ENCODE measurements around the gene RHOC. TPM values are rescaled to one million over a fixed set of nuclear protein-coding genes. Genes with fewer than 3 reads are reported as not detected.

The RHOC gene
- total and polyA plus RNA-seq, 2 experiments from 2014 or later: 65.4 to 76.7 TPM

DNA sequence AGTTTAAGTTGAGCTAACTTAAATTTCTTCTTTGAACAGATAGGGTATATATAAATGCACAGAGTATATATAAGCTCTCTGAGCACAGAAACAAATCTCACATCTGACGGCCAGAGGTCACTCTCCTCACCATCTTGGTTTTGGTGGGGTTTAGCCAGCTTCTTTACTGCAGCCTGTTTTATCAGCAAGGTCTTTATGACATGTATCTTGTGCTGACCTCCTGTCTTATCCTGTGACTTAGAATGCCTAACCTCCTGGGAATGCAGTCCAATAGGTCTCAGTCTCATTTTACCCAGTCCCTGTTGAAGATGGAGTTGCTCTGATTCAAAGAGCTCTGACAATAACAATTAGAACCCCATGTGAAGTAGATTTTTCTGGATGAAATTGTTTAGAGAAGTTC is 34.1 kb downstream of the RHOC start (continued):
- TF ChIP-seq, protein P1, sequence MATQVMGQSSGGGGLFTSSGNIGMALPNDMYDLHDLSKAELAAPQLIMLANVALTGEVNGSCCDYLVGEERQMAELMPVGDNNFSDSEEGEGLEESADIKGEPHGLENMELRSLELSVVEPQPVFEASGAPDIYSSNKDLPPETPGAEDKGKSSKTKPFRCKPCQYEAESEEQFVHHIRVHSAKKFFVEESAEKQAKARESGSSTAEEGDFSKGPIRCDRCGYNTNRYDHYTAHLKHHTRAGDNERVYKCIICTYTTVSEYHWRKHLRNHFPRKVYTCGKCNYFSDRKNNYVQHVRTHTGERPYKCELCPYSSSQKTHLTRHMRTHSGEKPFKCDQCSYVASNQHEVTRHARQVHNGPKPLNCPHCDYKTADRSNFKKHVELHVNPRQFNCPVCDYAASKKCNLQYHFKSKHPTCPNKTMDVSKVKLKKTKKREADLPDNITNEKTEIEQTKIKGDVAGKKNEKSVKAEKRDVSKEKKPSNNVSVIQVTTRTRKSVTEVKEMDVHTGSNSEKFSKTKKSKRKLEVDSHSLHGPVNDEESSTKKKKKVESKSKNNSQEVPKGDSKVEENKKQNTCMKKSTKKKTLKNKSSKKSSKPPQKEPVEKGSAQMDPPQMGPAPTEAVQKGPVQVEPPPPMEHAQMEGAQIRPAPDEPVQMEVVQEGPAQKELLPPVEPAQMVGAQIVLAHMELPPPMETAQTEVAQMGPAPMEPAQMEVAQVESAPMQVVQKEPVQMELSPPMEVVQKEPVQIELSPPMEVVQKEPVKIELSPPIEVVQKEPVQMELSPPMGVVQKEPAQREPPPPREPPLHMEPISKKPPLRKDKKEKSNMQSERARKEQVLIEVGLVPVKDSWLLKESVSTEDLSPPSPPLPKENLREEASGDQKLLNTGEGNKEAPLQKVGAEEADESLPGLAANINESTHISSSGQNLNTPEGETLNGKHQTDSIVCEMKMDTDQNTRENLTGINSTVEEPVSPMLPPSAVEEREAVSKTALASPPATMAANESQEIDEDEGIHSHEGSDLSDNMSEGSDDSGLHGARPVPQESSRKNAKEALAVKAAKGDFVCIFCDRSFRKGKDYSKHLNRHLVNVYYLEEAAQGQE (IDR thresholded peaks at IDR 0.05; ENCODE audit: unreplicated experiment): no peak
- TF ChIP-seq, protein P2, sequence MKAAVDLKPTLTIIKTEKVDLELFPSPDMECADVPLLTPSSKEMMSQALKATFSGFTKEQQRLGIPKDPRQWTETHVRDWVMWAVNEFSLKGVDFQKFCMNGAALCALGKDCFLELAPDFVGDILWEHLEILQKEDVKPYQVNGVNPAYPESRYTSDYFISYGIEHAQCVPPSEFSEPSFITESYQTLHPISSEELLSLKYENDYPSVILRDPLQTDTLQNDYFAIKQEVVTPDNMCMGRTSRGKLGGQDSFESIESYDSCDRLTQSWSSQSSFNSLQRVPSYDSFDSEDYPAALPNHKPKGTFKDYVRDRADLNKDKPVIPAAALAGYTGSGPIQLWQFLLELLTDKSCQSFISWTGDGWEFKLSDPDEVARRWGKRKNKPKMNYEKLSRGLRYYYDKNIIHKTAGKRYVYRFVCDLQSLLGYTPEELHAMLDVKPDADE (IDR thresholded peaks at IDR 0.05): no peak

GRCh38 chr1:112672009-112672408 is 34.9 kb downstream of the RHOC start:
- Mint-ChIP-seq H3K4me1 (peaks cover 59% of the 10 kb centered on the region), H3K4me3 (peak overlapping the region; percentile 33; the same call in 1 of the 3 replicates), H3K27ac (peak overlapping the region; percentile 66), H3K27me3 (ENCODE audit: insufficient read depth, low read depth, poor library complexity) (peaks cover 18% of the 10 kb centered on the region), H3K36me3 (ENCODE audit: low read depth) (peaks cover 47% of the 10 kb centered on the region; the same call in 2 of the 3 replicates), H3K9me3 (no peaks in the 10 kb centered on the region)
- Histone ChIP-seq H3K4me1 (ENCODE audit: insufficient read depth) (peaks cover 42% of the 10 kb centered on the region), H3K79me2 (replicated peaks; ENCODE audit: insufficient read depth) (peaks cover 17% of the 10 kb centered on the region), H4K20me1 (replicated peaks; ENCODE audit: insufficient read depth) (no peaks in the 10 kb centered on the region), H3K27ac (ENCODE audit: low read depth) (peak overlapping the region; percentile 91), H2AFZ (no peak overlapping the region), H3K9me2 (ENCODE audit: insufficient read depth) (no peaks in the 10 kb centered on the region), H3K4me3 (0 out of 2 replicates have a peak overlapping the region, but pooled peaks have one; percentile 3), H3F3A (replicated peaks; ENCODE audit: low read depth) (0 out of 2 replicates have a peak, but pooled peaks cover 4% of the 10 kb centered on the region), H3K4me2 (peak overlapping the region; percentile 83), H3K36me3 (ENCODE audit: insufficient read depth) (no peaks in the 10 kb centered on the region; the same call in 1 of the 2 replicates), H3K27me3 (ENCODE audit: insufficient read depth) (peaks cover 12% of the 10 kb centered on the region)
- ATAC-seq (no peak), DNase-seq (ENCODE audit: low spot score) (peak; percentile 85)
- TF ChIP-seq ZNF331 (CRISPR knock-in tag; IDR thresholded peaks at IDR 0.05; ENCODE audit: low read depth) (no peak), JUNB (IDR thresholded peaks at IDR 0.05; ENCODE audit: unreplicated experiment) (no peak), STAT1 (IDR thresholded peaks at IDR 0.05; ENCODE audit: unreplicated experiment) (no peak), POLR2AphosphoS5 (IDR thresholded peaks at IDR 0.05; ENCODE audit: low read depth) (no peak), CREB1 (CRISPR knock-in tag; IDR thresholded peaks at IDR 0.05; ENCODE audit: low read depth) (no peak), NANOG (IDR thresholded peaks at IDR 0.05; ENCODE audit: borderline replicate concordance) (no peak)
- TF ChIP-seq, protein P3, sequence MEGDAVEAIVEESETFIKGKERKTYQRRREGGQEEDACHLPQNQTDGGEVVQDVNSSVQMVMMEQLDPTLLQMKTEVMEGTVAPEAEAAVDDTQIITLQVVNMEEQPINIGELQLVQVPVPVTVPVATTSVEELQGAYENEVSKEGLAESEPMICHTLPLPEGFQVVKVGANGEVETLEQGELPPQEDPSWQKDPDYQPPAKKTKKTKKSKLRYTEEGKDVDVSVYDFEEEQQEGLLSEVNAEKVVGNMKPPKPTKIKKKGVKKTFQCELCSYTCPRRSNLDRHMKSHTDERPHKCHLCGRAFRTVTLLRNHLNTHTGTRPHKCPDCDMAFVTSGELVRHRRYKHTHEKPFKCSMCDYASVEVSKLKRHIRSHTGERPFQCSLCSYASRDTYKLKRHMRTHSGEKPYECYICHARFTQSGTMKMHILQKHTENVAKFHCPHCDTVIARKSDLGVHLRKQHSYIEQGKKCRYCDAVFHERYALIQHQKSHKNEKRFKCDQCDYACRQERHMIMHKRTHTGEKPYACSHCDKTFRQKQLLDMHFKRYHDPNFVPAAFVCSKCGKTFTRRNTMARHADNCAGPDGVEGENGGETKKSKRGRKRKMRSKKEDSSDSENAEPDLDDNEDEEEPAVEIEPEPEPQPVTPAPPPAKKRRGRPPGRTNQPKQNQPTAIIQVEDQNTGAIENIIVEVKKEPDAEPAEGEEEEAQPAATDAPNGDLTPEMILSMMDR (conservative IDR thresholded peaks at IDR 0.05; ENCODE audit: low read depth in 2 of 2): no peak
- TF ChIP-seq, protein P1 (IDR thresholded peaks at IDR 0.05; ENCODE audit: unreplicated experiment): no peak
- TF ChIP-seq, protein P2 (IDR thresholded peaks at IDR 0.05): no peak

Measured in GM23338 (cell line).